GM23248 (cell line): Measurements from ENCODE around the gene DEPDC7.

Source experiments
- EZH2 ChIP-seq: fragments of 200-600 bp; sonication (generic); IDR thresholded peaks from 2 replicates; pipeline ENCODE4 v1.6.1; 2018; ENCODE audit warnings: antibody characterized with exemption, mild to moderate bottlenecking; ENCODE audit not compliant: insufficient read depth, poor library complexity, severe bottlenecking
- EZH2phosphoT487 ChIP-seq: fragments of 200-600 bp; sonication (generic); IDR thresholded peaks from 2 replicates; pipeline ENCODE4 v1.6.1; 2018; ENCODE audit warnings: antibody characterized with exemption, moderate library complexity, mild to moderate bottlenecking, low read depth; ENCODE audit not compliant: insufficient read depth

GRCh38 chr11:33001751-33002542 is 13.7 kb upstream of the DEPDC7 start:
- TF ChIP-seq EZH2, result no peak
- no peak for TF ChIP-seq EZH2phosphoT487
